NCI-H2196 treated with DMSO at 0.1 percent for 48 hours (cell line): ENCODE measurements around the gene SMIM7.

Source experiments
- DNase-seq: peaks from one replicate; lab custom pipeline; 2025; ENCODE audit not compliant: unreplicated experiment; lab: John Stamatoyannopoulos, UW

The SMIM7 gene

DNA sequence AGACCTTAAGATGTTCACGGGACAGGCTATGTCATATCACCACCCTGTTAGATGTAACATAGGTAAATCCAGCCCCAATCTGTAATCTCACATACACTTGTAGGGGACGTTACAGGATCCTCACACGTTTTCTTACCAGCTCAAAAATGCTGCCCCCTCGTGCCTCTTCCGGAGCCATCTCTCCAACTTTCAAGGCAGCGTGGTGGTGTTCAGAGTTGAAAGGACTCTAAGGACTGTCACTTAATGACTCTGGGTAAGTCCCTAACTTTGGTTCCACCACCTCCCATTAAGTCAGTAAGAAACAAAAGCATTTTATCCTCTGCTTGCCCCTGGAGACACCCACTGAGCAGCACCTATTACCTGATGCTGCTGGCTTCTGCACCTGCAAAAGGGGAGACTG is 36.4 kb downstream of the SMIM7 start:
- no peak for DNase-seq

DNA sequence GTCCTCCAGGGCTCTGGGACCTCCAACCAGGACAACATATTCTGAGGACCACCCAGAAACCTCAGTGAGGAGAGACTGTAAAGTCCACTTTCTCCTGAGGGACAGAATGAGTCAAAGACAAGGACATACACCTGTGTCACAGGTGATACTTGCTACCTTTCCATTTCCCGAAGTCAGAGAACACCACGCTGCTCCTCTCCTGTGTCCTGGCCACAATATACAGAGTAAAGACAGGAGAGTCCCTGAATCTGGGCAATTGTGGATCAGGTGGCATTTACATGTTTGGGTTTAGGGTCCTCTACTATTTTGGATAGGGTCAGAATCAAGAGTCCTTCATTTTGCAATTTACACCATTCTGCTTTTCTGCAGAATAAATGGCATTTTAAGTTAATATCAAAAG is 36.9 kb downstream of the SMIM7 start:
- no peak for DNase-seq

DNA sequence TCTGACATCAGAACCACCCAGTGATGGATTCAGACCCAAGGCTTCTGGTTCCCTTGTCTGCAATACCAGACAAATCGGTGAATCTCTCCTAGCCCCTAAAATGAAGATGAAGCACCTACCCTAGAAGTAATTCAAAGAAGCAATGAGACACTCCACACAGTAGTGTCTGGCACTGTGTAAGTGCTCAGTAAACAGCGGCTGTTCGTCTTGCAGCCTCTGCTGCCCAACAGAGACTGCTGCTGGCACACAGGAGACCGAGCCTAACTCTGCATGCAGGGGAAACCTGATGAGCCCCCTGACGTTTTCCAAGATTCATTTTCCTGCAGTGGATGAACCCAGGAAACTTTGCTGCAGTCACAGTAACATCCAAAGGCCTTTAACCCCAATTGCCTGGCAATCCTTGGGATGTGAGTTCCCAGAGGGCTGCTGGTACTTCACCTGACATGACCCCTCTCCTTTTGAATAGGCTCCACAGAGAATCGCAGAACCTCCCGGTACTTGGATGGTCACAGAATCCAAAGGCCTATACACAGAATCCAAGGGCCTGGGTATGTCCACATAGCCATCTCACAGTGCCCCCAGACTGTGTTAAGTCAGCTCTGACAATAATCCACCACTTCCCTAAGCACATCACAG is 38.7 kb downstream of the SMIM7 start:
- no peak for DNase-seq

DNA sequence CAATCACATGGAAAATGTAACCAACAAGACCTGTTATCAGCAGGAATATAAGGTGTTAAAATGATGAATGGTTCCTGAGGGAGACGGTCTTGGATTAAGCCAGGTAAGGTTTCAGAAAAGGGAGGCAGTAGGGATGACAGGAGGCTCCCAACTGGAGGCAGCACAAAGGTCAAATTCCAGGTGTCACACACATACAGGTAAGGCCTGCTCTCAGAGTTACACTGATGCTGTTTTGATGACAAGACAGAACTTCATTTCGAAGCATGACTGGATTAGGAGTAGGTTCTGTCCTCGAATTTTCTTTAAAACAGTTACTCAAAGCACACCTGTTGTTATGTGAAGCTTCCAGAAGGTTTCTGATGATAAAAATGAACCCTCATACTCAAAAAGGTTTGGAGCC is 39.4 kb downstream of the SMIM7 start:
- DNase-seq = no peak

DNA sequence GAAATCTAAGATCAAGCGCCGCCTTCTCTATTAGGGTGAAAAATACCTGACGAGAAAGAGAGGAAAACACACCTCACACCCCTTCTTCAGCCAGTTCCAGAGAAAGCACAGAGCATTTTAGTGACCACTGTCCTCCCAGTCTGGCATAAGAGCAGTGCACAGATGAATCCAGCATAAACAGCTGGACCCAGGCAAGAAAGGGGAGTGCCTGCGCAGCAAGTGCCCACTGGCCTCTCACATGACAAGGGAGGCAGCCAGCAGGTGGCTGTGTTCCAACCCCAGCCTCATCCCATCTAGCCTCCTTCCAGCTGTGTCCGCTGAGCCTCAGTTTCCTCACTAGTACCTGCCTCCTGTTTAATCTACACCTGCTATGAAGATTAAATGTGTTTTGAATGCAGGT is 39.9 kb downstream of the SMIM7 start:
- DNase-seq = no peak

DNA sequence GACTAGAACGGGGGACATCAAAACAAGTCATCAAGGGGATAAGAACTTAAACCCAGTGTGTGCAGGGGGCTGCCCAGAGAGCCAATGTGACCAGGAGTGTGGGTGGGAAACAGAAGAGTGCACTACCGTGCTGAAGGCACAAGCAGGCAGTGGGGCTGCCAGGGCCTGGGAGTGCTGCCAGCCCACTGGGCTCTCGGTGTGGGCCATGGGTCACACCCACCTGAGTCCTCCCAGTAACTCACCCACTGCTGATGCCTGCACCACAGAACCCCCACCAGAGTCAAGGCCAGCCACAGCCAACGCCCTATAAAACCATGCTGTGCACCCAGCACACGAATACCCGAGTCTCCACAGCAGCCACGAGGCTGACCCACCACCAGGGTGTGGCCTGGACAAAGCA is 40.5 kb downstream of the SMIM7 start:
- no peak for DNase-seq

DNA sequence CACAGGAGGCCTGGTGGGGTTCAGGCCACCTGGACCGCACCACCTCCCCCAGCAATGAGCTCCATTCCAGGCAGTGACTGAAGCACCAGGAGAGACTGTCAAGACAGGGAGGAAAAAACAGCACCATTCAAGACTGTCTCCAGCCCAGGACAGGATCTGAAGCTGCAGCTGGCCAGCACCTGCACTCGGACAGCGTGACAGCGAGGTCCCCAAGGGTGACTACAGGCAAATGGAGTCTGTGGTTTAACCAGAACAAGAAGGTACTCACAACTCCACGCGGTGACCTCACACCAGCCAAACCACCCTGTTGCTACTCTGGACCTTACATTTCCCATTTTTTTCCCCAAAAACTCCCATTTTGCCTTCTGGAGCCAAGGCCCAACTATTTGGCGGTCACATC is 41.7 kb downstream of the SMIM7 start:
- no peak for DNase-seq

DNA sequence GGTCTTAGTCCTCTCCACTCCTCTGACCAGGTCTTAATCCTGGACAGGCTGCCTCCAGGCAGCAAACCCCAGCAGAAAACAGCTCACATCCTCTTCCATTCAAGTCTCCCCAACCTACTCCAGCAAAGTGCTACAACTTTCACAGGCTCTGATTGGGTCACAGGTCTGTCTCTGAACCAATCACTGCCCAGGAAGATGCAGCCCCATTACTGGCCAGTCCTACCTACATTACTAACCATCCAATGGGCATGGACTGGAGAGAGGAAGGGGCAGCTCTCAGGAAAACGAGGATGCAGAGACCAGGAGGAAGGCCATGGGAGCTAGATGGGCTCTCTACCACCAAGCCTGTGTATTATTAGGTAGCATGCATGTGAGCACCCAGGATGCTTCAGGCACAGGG is 44.1 kb downstream of the SMIM7 start:
- DNase-seq = no peak

DNA sequence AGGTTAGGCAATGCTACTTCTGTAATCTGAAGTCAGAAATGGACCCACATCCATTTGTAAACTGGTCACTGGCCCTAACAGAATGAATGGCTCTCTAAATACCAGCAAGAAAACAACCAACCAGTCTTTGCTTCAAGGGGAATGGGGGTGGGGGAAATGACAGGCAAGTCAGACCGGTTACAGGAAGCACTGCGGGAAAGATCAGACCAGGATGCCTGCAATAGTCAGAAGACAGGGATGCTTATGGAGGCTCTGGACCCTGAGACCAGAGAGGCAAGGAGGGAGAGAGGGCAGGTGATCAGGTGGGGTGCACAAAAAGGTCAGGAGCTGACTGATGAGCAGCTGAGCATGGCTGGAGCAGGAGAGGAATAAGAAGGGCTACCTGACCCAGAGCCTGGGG is 45.0 kb downstream of the SMIM7 start:
- no peak for DNase-seq

DNA sequence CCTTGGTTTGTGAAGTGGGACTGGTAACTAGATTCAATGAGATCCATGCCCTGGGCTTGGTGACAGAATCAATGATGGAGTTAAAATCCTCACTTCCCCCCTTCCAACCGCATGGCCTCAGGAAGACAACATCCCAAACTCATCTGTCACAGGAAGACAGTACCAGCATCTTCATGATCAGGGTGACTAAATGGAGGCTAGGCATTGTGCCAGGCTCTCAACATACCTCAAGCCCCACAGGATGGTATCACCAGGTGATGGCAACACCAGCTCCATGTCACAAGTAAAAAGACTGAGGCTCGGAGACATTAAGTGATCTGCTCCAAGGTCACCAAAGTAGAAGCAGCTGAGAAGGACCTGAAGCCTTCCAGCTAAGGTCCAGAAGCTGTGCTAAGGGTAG is 46.1 kb downstream of the SMIM7 start:
- no peak for DNase-seq

DNA sequence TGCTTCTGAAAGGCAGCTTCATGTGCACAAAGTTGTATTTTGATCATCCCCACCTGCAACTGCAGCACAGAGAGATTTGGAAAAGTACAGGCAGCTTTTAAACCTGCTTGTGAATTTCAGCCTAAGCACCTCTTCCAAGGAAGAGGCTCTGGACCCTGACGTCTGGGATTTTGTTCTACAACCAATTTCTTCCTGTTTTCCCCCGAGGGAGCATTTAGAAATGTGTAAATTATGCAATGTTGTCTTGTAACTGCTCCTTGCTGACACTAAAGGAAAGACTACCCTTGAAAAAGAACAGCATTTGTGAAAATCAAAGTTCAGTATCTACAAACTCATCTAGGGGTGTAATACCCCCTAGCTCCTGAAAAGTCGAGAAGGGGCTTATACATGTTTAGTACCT is 47.3 kb downstream of the SMIM7 start:
- no peak for DNase-seq

DNA sequence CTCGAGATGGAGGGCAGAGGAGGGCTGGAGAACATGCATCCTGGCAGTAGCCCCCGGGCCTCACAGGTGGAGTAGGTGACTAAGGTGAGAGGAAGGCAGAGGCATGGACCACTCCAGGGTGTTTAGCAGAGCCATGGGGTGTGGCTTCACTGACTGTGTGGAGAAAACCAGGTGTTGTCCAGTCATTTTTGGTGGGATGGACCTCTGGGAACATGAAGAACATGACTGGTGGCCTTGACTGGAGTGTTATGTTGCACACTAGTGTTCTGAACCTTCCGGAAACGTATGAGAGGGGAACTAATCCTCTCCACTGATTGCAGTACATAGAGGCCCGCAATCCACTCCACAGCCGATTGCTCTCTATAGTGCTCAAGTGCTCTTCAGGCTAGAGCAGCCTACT is 48.8 kb downstream of the SMIM7 start:
- DNase-seq = no peak

DNA sequence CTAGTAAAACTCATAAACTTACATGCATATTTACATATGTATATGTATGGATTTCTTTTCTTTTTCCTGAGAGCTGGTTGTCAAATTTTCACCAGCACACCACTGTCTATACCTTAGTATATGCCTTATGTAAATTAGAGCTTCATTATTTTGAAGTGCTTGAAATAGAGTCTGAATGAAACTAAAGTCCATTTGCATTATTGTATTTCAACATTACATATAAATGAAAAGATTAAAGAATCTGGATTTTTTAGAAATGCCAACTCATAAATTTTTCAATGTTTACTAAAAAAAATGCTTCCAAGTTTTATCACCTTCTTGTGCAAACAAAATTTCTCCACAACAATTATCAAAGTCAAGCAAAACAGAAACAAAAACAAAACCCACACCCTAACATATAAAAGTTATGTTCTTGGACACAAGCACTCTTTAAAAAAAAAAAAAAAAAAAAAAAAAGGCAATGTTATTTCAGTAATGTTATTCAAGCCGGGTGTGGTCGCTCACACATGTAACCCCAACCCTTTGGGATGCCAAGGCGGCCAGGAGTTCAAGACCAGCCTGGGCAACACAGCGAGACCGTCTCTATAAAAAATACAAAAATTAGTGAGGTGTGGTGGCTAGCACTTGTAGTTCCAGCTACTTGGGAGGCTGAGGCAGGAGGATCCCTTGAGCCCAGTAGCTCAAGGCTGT is 50.3 kb downstream of the SMIM7 start:
- DNase-seq = no peak

DNA sequence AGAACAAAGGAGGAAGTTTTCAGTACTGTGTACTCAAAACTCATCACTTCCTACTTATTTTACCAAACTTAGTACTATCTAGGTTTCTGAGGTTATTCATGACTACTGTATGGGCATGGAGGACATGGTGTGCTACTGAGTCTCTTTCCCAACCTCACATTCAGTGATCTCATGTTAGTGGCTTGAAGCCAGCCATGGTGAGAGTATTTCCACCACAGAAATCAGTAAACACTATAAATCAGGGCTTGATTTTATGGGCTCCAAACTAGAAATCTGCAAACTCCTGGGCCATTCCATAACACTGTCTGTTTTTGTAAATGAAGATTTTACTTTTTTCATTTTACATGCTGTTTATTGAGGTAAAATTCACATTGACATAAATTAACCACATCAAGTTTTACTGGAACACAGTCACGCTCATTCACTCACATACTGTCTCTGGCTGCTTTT is 51.6 kb downstream of the SMIM7 start:
- DNase-seq = no peak

DNA sequence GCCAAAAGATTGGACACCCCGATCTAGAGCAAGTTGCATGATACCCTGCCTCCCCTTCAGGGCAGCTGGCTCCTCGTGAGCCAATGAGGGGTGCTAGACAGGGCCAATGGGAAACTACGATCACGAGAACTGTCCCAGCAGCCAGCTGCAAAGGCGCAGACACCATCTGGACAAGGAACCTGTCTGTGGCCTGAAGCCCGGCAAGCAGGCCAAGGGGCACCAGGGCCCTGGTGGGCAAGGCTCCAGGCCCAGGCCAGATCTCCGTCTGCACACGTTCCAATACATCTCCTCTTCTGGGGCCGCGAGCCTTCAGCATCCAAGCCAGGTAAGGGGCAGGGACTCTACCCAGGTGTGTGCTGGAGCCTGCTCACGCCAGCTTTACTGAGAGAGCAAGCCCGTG is 52.1 kb downstream of the SMIM7 start:
- no peak for DNase-seq

DNA sequence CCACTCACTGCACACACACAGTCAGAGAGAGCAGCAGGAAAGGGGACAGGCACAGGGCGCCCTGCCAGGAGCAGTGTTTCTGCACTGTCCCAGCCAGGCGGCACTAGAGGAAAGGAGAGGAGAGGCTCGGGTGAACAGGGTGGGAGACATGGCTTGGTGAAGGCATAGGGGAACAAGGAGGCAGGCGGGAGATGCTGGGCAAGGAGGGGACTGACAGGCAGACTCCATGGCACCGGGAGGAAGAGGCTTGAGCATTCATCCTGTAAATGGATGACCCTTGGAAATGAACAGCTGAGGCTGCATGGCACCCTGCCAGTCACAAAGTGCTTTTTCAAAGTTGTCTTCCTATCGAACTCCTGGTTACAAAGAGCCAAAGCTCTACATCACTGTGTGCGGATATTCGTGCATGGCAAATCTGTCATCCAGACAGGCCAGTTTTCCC is 54.4 kb downstream of the SMIM7 start:
- DNase-seq = no peak

DNA sequence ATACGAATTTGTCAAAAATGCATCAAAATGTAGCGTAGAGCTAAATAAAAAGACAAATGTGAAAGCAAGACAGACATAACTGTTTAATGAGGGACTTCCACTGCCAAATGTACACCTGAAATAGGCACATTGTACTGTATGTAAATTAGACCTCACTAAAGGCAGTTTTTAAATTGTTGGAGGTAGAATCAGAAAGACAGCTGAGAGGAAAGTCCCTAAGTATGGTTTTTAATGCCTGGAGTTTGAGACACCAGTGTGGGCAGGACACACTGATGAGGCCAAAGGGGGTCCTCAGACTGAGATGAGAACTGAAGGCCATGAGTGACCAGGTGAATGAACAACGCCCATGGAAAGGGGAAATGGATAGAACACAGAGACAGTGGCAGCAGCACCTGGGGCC is 54.8 kb downstream of the SMIM7 start:
- DNase-seq = no peak

DNA sequence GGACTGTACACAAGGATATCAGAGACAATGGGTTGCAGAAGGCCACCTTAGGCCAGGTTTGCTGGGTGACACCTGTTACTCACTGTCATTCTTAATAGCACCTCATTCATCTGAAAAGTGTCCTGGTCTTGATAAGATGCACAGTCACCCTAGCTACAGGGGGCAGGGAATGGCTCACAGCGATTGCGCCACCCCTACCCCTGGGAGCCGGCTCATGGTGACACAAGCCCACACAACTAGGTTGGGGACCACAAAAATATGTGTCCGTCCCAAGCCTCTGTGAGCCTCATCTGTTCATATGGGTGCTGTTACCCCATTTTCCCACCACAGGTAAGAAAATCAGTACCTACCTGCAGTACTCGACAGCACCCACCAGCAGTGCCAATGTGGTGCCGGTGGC is 55.3 kb downstream of the SMIM7 start:
- no peak for DNase-seq

DNA sequence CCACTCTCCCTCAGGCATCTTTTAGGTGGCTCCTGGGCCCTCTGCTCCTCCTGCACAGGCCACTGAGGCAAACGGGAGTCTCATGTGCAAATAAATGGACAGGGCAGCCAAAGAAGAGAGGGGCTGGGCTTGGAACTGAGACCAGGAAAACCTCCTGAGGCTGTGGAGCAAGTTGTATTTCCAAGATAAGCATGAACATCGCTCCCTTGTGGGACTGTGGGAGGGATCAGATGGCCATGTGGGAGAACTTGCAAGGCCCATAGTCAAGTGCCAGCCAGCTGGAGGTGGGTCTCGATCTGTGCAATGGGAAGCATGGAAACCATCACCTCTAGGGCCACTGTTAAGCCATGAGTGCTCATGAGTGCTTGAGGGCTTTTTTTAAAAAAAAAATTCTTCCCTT is 56.9 kb downstream of the SMIM7 start:
- no peak for DNase-seq

DNA sequence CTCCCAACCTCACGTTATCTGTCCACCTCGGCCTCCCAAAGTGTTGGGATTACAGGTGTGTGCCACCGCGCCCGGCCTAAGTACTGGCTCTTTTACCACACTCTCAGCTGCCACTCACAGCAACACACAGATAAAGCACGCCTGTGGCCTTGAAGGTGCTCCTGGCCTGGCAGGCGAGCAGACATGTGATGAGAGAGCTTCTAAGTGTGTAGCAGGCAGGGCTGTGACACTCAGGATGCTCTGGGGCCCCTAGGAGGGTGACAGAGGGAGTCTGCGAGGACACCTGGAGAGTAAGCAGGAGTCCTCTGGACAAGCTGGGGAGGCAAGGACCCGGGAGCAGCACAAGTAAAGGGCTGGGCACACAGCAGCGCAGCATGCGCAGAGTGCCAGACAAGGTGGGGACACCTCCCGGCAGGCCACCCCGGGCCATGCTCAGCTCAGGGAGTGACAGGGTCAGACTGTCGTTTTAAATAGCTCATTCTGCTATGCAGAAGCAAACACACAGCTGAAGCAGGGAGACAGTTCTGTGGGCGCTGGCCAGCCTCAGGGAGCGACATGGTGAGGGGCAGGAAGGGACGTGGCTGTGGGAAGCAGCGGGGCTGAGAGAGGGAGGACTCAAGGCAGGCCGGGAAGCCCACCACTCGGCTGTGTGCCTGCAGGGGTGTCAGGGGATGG is 58.4 kb downstream of the SMIM7 start:
- no peak for DNase-seq

DNA sequence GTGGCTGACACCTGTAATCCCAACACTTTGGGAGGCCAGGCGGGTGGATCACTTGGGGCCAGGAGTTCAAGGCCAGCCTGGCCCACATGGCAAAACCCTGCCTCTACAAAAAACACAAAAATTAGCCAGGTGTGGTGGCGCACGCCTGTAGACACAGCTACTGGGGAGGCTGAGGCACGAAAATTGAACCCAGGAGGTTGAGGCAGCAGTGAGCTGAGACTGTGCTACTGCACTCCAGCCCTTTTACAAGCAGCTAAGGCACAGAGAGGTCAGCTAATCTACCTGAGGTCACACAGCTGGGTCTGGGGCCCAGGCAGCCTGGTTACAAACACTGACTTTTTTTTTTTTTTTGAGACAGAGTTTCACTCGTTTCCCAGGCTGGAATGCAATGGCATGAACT is 59.1 kb downstream of the SMIM7 start:
- DNase-seq = no peak

DNA sequence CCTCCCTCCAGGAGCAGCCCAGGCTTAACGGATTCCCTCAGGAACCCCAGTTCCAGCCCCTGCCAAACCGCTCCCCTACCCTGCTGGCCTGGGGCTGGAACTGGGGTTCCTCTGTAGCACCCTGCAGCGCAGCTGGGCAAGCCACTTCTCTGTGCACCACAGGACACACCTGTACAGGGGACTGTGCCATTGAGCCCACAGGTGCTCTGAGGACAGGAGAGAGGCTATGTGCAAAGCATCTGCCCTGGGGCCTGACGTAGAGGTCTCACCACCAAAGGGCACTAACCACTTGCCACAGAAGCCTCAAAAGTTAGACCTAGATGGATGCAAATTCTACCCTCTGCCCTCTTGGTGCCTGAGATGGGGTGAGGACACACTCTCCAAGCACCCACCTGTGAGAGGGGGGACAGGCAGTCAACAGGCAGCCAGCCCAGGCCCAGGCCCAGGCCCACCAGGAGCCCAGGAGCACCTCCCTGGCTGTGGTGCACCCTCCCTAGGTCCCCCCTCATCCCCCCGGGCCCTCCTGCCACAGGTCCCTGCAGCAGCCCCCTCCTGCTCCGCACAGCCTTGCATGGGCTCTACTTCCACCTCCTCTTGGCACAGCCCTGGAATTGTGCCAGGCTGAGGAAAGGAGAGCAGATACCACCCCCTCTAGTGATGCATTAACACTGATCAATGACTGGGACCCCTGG is 60.1 kb downstream of the SMIM7 start:
- DNase-seq = no peak
